HCT116 (cell line): ENCODE data around the gene EWSR1.

Source experiments
- CBX3 ChIP-seq: IDR thresholded peaks from 2 replicates; pipeline ENCODE4 v1.6.1; 2012; ENCODE audit warnings: low read depth
- CEBPB ChIP-seq: IDR thresholded peaks from 2 replicates; pipeline ENCODE4 v1.6.1; 2012; ENCODE audit warnings: low read depth
- CTCF ChIP-seq, 3 experiments: fragments of 200-600 bp in 1 of 3; sonication (generic) in 1 of 3; IDR thresholded peaks in 2 of 3; conservative IDR thresholded peaks in 1 of 3; 2 replicates each; pipeline ENCODE4 v1.5.1; 2012 to 2017; ENCODE audit warnings: low read depth in 2 of 3, low read length in 2 of 3, antibody characterized with exemption in 1 of 3, borderline replicate concordance in 1 of 3, control low read depth in 1 of 3, mild to moderate bottlenecking in 1 of 3, mixed read lengths in 1 of 3, mixed run types in 1 of 3, moderate library complexity in 1 of 3; ENCODE audit not compliant: insufficient read depth in 1 of 3
- EZH2 ChIP-seq: fragments of 200-600 bp; sonication (generic); IDR thresholded peaks from 2 replicates; pipeline ENCODE4 v1.6.1; 2017; ENCODE audit warnings: antibody characterized with exemption, mixed run types
- MAX ChIP-seq: IDR thresholded peaks from 2 replicates; pipeline ENCODE4 v1.6.1; 2012
- RAD21 ChIP-seq: IDR thresholded peaks from 2 replicates; pipeline ENCODE4 v1.6.1; 2012; ENCODE audit warnings: low read depth, mild to moderate bottlenecking
- REST ChIP-seq: IDR thresholded peaks from 2 replicates; pipeline ENCODE4 v1.6.1; 2012; ENCODE audit warnings: low read depth
- SRF ChIP-seq: IDR thresholded peaks from 2 replicates; pipeline ENCODE4 v1.6.1; 2012; ENCODE audit warnings: low read depth
- TCF7L2 ChIP-seq: IDR thresholded peaks from 2 replicates; pipeline ENCODE4 v1.7.0; 2011; ENCODE audit warnings: borderline replicate concordance, inconsistent platforms; ENCODE audit not compliant: insufficient read depth, insufficient read length; ENCODE audit errors: extremely low read depth

- no peak for TF ChIP-seq CTCF (IDR thresholded peaks at IDR 0.05 in 2 of 3, conservative IDR thresholded peaks at IDR 0.05 in 1 of 3; ENCODE audit: borderline replicate concordance in 1 of 3, insufficient read depth in 1 of 3, low read depth in 2 of 3, low read length in 2 of 3)
- TF ChIP-seq REST, result no peak
- no peak for TF ChIP-seq CEBPB
- TF ChIP-seq CBX3, result no peak
- no peak for TF ChIP-seq TCF7L2
- TF ChIP-seq MAX, result no peak
- TF ChIP-seq SRF, result no peak
- no peak for TF ChIP-seq RAD21
- no peak for TF ChIP-seq EZH2
Observed at GRCh38 chr22:29346659-29347058, 78.6 kb downstream of the EWSR1 start.
